Choroid plexus epithelial cell (primary cell): ENCODE results near the gene ARHGEF6.
"Not testable (repeated sequence)": the region's sequence is repeated elsewhere in the genome, so short reads cannot be mapped to it uniquely, and the experiment has no call there.

Experiments used
- DNase-seq: peaks from one replicate; pipeline ENCODE4 v3.0.0-alpha.2; 2010; ENCODE audit warnings: low read depth
- H3K4me3 ChIP-seq: 2 replicates; pipeline ENCODE4 v1.5.1; 2011; ENCODE audit warnings: low read depth, mild to moderate bottlenecking, control low read depth, low read length, moderate library complexity
- CTCF ChIP-seq: conservative IDR thresholded peaks from 2 replicates; pipeline ENCODE4 v1.5.1; 2011; ENCODE audit warnings: low read depth, mild to moderate bottlenecking, control low read depth, inconsistent platforms, low read length, moderate library complexity

The ARHGEF6 gene

GRCh38 chrX:136780763-136781162, at the start of gene ARHGEF6:
TSS of gene ARHGEF6 (minus strand) at chrX:136780932. CDS start at chrX:136780882, 50 bp downstream.
- H3K4me3 ChIP-seq, result no peak within 1 kb of the TSS
- no peak for TF ChIP-seq CTCF
- DNase-seq, result no peak

- no peak for TF ChIP-seq CTCF
Measured at GRCh38 chrX:136829413-136829812, 48.7 kb upstream of the ARHGEF6 start.

GRCh38 chrX:136828830-136829229, 48.1 kb upstream of the ARHGEF6 start:
- no peak for TF ChIP-seq CTCF
- DNase-seq, result no peak
- H3K4me3 ChIP-seq, result no peak overlapping the region

More at GRCh38 chrX:136829413-136829812, 48.7 kb upstream of the ARHGEF6 start:
- H3K4me3 ChIP-seq, result no peak overlapping the region
- no peak for DNase-seq

GRCh38 chrX:136827026-136827425, 46.3 kb upstream of the ARHGEF6 start:
- DNase-seq, result peak; percentile 33
- H3K4me3 ChIP-seq, result no peak overlapping the region
- TF ChIP-seq CTCF, result no peak

- no peak for TF ChIP-seq CTCF
- no peak for DNase-seq
- H3K4me3 ChIP-seq, result no peak overlapping the region
Measured at GRCh38 chrX:136825771-136826170, 45.0 kb upstream of the ARHGEF6 start.

- DNase-seq, result no peak
- no peak for TF ChIP-seq CTCF
- no peak overlapping the region for H3K4me3 ChIP-seq
Measured at GRCh38 chrX:136823175-136823574, 42.4 kb upstream of the ARHGEF6 start.

- DNase-seq, result peak; percentile 18
- H3K4me3 ChIP-seq, result no peak overlapping the region
- no peak for TF ChIP-seq CTCF
Measured at GRCh38 chrX:136822337-136823095, 41.8 kb upstream of the ARHGEF6 start.

GRCh38 chrX:136819756-136820155, 39.0 kb upstream of the ARHGEF6 start:
- not testable (repeated sequence) for DNase-seq, H3K4me3 ChIP-seq
